Sigmoid colon (tissue), 7 donors: ENCODE results near the gene BMP8B. TPM values are rescaled to one million over a fixed set of nuclear protein-coding genes. Genes with fewer than 3 reads are reported as not detected.

Source experiments
- DNase-seq: peaks from one replicate; pipeline ENCODE4 v3.0.0-alpha.2; 2019
- H3K27ac ChIP-seq, 4 donors: fragments of 200-600 bp; sonication (generic); one replicate each; pipeline ENCODE4 v1.5.1; 2016 to 2019; ENCODE audit warnings: mild to moderate bottlenecking in 1 of 4
- H3K27me3 ChIP-seq, 3 donors: fragments of 200-600 bp; sonication (generic); one replicate each; pipeline ENCODE4 v1.5.1; 2019; ENCODE audit warnings: mild to moderate bottlenecking in 1 of 3
- H3K36me3 ChIP-seq, 4 donors: fragments of 200-600 bp; sonication (generic); one replicate each; pipeline ENCODE4 v1.5.1; 2016 to 2019
- H3K4me1 ChIP-seq, 4 donors: fragments of 200-600 bp; sonication (generic); one replicate each; pipeline ENCODE4 v1.5.1; 2017 to 2019
- H3K4me3 ChIP-seq, 4 donors: fragments of 200-600 bp; sonication (generic); one replicate each; pipeline ENCODE4 v1.5.1; 2017 to 2019; ENCODE audit warnings: mild to moderate bottlenecking in 2 of 4, moderate library complexity in 1 of 4
- H3K9me3 ChIP-seq, 4 donors: fragments of 200-600 bp in 3 of 4; sonication (generic) in 3 of 4; one replicate each; pipeline versions ENCODE4 v1.5.1 to v1.6.1; 2013 to 2019
- EP300 ChIP-seq, 4 donors: sonication (generic); formaldehyde crosslinking; IDR thresholded peaks; one replicate each; pipeline ENCODE4 v1.6.1; 2017; ENCODE audit warnings: antibody characterized with exemption in 4 of 4
- POLR2A ChIP-seq, 2 donors: fragments of 450-650 bp; IDR thresholded peaks; one replicate each; pipeline ENCODE4 v1.6.1; 2016; ENCODE audit warnings: antibody characterized with exemption in 2 of 2, mild to moderate bottlenecking in 2 of 2, moderate library complexity in 2 of 2
- POLR2AphosphoS5 ChIP-seq, 4 donors: sonication (generic); formaldehyde crosslinking; IDR thresholded peaks; one replicate each; pipeline ENCODE4 v1.6.1; 2017; ENCODE audit warnings: antibody characterized with exemption in 4 of 4
- WGBS, 2 donors: extraction: QIAGEN DNeasy Blood & Tissue Kit; methylation state at CpG; one replicate each; pipeline ENCODE4 v1.1.7; 2013; 5-methylcytosine and 5-hydroxymethylcytosine counted together
- intact Hi-C: fragments of 100-400 bp; cut with DNase I; formaldehyde crosslinking; loops from one replicate; pipeline ENCODE4 v1.15.1; 2023
- polyA plus RNA-seq, 3 donors: library from polyadenylated mRNA; stranded (reverse); fragments of 200-250 nt; gene quantifications; one replicate each; pipeline ENCODE4 v1.2.3, GENCODE V29; 2013
- total RNA-seq, 4 donors: library from RNA; depleted of rRNA; stranded (reverse); fragments of >200 nt; gene quantifications; one replicate each; pipeline ENCODE4 v1.1.0, GENCODE V29; 2016
- TF ChIP-seq, protein P1 (sequence below), 4 experiments: fragments of 450-650 bp in 3 of 4; fragments of 200-600 bp in 1 of 4; IDR thresholded peaks; one replicate each; pipeline ENCODE4 v1.5.1; 2016 to 2019; ENCODE audit warnings: antibody characterized with exemption in 4 of 4, mild to moderate bottlenecking in 3 of 4, moderate library complexity in 2 of 4
- donor health status: healthy with polysubstance abuse.
- donor health status: Bipolar disorder and iron deficiency.
- donor health status: healthy.

BMP8B gene
- total and polyA plus RNA-seq, 7 donors, result 0.16 to 4.6 (median 2.1) TPM

DNA sequence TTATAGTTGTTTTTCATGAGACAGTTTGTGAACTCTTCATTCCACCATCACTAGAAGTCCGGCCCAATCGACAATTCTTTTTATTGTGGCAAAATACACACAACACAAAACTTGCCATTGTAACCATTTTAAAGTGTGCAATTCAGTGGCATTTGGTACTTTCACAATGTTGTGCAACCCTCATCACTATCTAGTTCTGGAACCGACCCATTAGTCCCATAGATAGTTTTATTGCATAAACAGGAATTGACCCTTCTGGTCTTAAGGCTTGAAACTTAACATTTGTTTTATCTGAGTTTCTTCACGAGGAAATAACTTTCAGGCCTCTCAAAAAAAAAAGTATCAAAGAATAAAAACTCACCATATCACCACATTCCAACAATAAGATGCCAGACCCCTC, 58.8 kb downstream of the BMP8B start:
- DNase-seq, result no peak
- WGBS, 2 donors, result 32 to 62% methylated on average over 4 of the region's 4 CpGs
- peaks cover 0 to 8% (median 3%) of the 10 kb centered on the region in 4 donors for H3K4me1 ChIP-seq
- H3K4me3 ChIP-seq, result no peak overlapping the region
- no peaks in the 10 kb centered on the region for H3K9me3 ChIP-seq
- no peak overlapping the region for H3K27ac ChIP-seq
- H3K27me3 ChIP-seq, result peaks cover 7 to 51% (median 18%) of the 10 kb centered on the region in 3 donors
- no peaks in the 10 kb centered on the region for H3K36me3 ChIP-seq
- no peak for TF ChIP-seq POLR2AphosphoS5 (IDR thresholded peaks at IDR 0.05)
- no peak for TF ChIP-seq EP300 (IDR thresholded peaks at IDR 0.05)
- TF ChIP-seq, protein P1, sequence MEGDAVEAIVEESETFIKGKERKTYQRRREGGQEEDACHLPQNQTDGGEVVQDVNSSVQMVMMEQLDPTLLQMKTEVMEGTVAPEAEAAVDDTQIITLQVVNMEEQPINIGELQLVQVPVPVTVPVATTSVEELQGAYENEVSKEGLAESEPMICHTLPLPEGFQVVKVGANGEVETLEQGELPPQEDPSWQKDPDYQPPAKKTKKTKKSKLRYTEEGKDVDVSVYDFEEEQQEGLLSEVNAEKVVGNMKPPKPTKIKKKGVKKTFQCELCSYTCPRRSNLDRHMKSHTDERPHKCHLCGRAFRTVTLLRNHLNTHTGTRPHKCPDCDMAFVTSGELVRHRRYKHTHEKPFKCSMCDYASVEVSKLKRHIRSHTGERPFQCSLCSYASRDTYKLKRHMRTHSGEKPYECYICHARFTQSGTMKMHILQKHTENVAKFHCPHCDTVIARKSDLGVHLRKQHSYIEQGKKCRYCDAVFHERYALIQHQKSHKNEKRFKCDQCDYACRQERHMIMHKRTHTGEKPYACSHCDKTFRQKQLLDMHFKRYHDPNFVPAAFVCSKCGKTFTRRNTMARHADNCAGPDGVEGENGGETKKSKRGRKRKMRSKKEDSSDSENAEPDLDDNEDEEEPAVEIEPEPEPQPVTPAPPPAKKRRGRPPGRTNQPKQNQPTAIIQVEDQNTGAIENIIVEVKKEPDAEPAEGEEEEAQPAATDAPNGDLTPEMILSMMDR (IDR thresholded peaks at IDR 0.05), result no peak
- TF ChIP-seq POLR2A (IDR thresholded peaks at IDR 0.05), result no peak
- intact Hi-C loops, result no loop called here

DNA sequence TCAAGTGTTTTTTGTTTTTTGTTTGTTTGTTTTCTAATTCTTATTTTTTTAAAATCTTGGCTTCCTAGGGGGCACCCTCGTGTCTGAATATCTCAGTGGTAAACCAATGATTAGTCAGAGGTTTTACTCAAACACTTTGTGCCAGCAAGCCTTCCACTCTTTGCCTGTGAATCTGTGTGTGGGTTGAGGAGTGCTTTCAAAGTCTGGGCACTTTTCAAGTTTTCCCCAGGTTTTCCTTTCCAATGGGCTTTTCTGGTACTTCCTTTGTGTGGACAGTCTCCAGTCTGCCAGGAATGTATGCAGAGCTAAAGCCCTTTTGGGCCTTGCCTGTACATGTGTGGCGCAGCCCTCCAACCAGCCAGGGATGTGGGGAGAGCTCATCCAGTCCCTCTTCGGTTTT, 59.6 kb downstream of the BMP8B start:
- intact Hi-C loops, result no loop called here
- WGBS, 2 donors, result 58 to 65% methylated on average over 3 of the region's 3 CpGs
- no peak for DNase-seq
- peaks cover 7 to 51% (median 18%) of the 10 kb centered on the region in 3 donors for H3K27me3 ChIP-seq
- TF ChIP-seq EP300 (IDR thresholded peaks at IDR 0.05), result no peak
- TF ChIP-seq, protein P1 (IDR thresholded peaks at IDR 0.05), result no peak
- no peak for TF ChIP-seq POLR2A (IDR thresholded peaks at IDR 0.05)
- TF ChIP-seq POLR2AphosphoS5 (IDR thresholded peaks at IDR 0.05), result no peak
- H3K4me1 ChIP-seq, result peaks cover 0 to 8% (median 3%) of the 10 kb centered on the region in 4 donors
- no peak overlapping the region for H3K4me3 ChIP-seq
- no peaks in the 10 kb centered on the region for H3K9me3 ChIP-seq
- H3K36me3 ChIP-seq, result no peaks in the 10 kb centered on the region
- H3K27ac ChIP-seq, result no peak overlapping the region

DNA sequence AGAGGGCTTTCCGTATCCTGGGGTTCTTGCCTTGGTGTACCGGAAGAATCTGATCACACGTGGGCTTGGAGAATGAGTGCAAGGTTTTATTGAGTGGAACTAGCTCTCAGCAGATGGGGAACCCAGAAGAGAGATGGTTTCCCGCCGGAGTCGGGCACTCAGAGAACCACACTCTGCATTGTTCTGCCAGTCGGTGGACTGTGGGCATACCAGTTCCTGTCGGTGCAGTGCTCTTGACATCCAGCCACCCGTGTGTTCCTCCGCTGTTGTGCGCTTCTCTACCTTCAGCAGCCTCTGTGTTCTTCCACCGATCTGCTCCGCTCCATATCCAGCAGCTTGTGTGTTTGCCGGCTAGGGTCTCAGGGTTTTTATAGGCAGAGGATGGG, 60.7 kb downstream of the BMP8B start:
- intact Hi-C loops, result no loop called here
- TF ChIP-seq, protein P1 (IDR thresholded peaks at IDR 0.05), result no peak
- TF ChIP-seq POLR2A (IDR thresholded peaks at IDR 0.05) (no peak), EP300 (IDR thresholded peaks at IDR 0.05) (no peak), POLR2AphosphoS5 (IDR thresholded peaks at IDR 0.05) (no peak)
- Histone ChIP-seq H3K9me3 (no peaks in the 10 kb centered on the region), H3K4me3 (no peak overlapping the region), H3K27me3 (peaks cover 7 to 51% (median 18%) of the 10 kb centered on the region in 3 donors), H3K4me1 (peaks cover 0 to under 1% (median 0%) of the 10 kb centered on the region in 4 donors), H3K36me3 (no peaks in the 10 kb centered on the region), H3K27ac (no peak overlapping the region)
- DNase-seq, result no peak
- WGBS, 2 donors, result 66 to 73% methylated on average over 14 of the region's 14 CpGs

DNA sequence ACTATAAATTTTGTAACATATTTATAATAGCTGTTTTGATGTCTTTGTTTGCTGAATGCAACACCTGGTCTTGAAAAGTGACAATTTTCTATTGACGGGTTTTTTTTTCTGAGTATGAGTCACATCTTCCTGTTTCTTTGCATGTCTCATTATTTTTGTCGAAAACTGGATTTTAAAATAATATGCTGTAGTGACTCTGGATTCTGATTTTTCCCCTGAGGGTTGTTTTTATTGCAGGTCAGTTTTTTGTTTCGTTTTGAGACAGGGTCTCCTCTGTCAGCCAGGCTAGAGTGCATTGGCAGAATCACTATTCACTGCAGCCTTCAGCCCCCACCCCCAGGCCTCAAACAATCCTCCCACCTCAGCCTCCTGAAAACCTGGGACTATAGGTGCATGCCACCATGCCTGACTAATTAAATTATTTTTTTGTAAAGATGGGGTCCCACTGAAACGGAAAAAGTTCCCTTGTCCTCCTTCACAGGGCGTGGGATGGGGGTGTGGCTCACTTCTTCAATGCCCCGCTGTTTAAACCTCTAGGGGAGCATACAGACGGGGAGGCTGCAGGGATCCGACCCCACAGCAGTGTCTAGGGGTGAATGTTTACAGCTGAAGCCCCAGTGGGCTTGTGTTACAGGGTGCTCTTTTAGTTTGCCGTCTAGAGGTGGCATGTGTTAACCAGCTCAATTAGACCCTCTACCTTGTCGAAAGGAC, 61.3 kb downstream of the BMP8B start:
- WGBS, 2 donors, result 31 to 47% methylated on average over 10 of the region's 10 CpGs
- intact Hi-C loops, result no loop called here

More for the DNA sequence above, 61.3 kb downstream of the BMP8B start:
- Histone ChIP-seq H3K36me3 (no peaks in the 10 kb centered on the region), H3K27me3 (peaks cover 7 to 51% (median 18%) of the 10 kb centered on the region in 3 donors), H3K27ac (no peak overlapping the region), H3K9me3 (no peaks in the 10 kb centered on the region), H3K4me1 (no peaks in the 10 kb centered on the region), H3K4me3 (no peak overlapping the region)
- TF ChIP-seq POLR2AphosphoS5 (IDR thresholded peaks at IDR 0.05), result no peak
- TF ChIP-seq, protein P1 (IDR thresholded peaks at IDR 0.05), result no peak
- no peak for TF ChIP-seq POLR2A (IDR thresholded peaks at IDR 0.05)
- no peak for DNase-seq
